NCI-H748 (cell line): Measurements from ENCODE around the gene ASIC5.
A peak's percentile ranks its signal among the peaks of the same experiment; 100 is the strongest.
"Not testable (repeated sequence)": the region's sequence is repeated elsewhere in the genome, so short reads cannot be mapped to it uniquely, and the experiment has no call there.

Experiments
- DNase-seq: peaks from one replicate; lab custom pipeline; 2025; ENCODE audit not compliant: unreplicated experiment; lab: John Stamatoyannopoulos, UW

Gene ASIC5

GRCh38 chr4:155866177-155866576 is at the start of gene ASIC5:
Gene ASIC5 (minus strand): TSS chr4:155866277. CDS start chr4:155866226, 51 bp downstream.
- no peak for DNase-seq

GRCh38 chr4:155914782-155915181 is 48.7 kb upstream of the ASIC5 start:
- DNase-seq, result no peak

GRCh38 chr4:155911905-155912304 is 45.8 kb upstream of the ASIC5 start:
- DNase-seq, result no peak

GRCh38 chr4:155909615-155910226 is 43.6 kb upstream of the ASIC5 start:
- no peak for DNase-seq

- DNase-seq, result no peak
Measured at GRCh38 chr4:155908187-155909139, 42.4 kb upstream of the ASIC5 start.

- no peak for DNase-seq
Measured at GRCh38 chr4:155907556-155907955, 41.5 kb upstream of the ASIC5 start.

- peak; percentile 60 for DNase-seq
Measured at GRCh38 chr4:155906554-155907247, 40.6 kb upstream of the ASIC5 start.

GRCh38 chr4:155904331-155904730 is 38.3 kb upstream of the ASIC5 start:
- DNase-seq, result no peak

- no peak for DNase-seq
Measured at GRCh38 chr4:155903453-155903852, 37.4 kb upstream of the ASIC5 start, which contains the start of gene TDO2. Gene TDO2 (plus strand): TSS chr4:155903696. CDS start chr4:155903759, 63 bp downstream.

- no peak for DNase-seq
Measured at GRCh38 chr4:155901013-155901412, 34.9 kb upstream of the ASIC5 start.

GRCh38 chr4:155900381-155900780 is 34.3 kb upstream of the ASIC5 start:
- DNase-seq, result no peak

- DNase-seq, result no peak
Measured at GRCh38 chr4:155899891-155900290, 33.8 kb upstream of the ASIC5 start.

- DNase-seq, result not testable (repeated sequence)
Measured at GRCh38 chr4:155898371-155898770, 32.3 kb upstream of the ASIC5 start.

GRCh38 chr4:155891058-155891457 is 25.0 kb upstream of the ASIC5 start:
- DNase-seq, result no peak

- no peak for DNase-seq
Measured at GRCh38 chr4:155889946-155890345, 23.9 kb upstream of the ASIC5 start.

- DNase-seq, result no peak
Measured at GRCh38 chr4:155889031-155889793, 23.1 kb upstream of the ASIC5 start.

GRCh38 chr4:155887847-155888570 is 21.9 kb upstream of the ASIC5 start:
- DNase-seq, result no peak

- no peak for DNase-seq
Measured at GRCh38 chr4:155887045-155887444, 21.0 kb upstream of the ASIC5 start.

GRCh38 chr4:155885666-155886065 is 19.6 kb upstream of the ASIC5 start:
- DNase-seq, result no peak

- DNase-seq, result no peak
Measured at GRCh38 chr4:155883895-155884294, 17.8 kb upstream of the ASIC5 start.
